HEK293 (cell line): ENCODE data around the gene LRRC26.

Source experiments
- BCL6B ChIP-seq: fragments of 450-650 bp; formaldehyde crosslinking; IDR thresholded peaks from 2 replicates; pipeline ENCODE4 v1.5.1; 2017; ENCODE audit warnings: missing biosample characterization, missing genetic modification characterization
- GLI2 ChIP-seq: fragments of 450-650 bp; formaldehyde crosslinking; IDR thresholded peaks from 2 replicates; pipeline ENCODE4; 2017; ENCODE audit warnings: missing biosample characterization, missing genetic modification characterization, low read depth, borderline replicate concordance
- GLIS1 ChIP-seq: fragments of 450-650 bp; formaldehyde crosslinking; IDR thresholded peaks from 2 replicates; pipeline ENCODE4 v1.5.1; 2016; ENCODE audit warnings: missing biosample characterization, missing genetic modification characterization
- HOXC10 ChIP-seq: sonication (generic); formaldehyde crosslinking; IDR thresholded peaks from 2 replicates; pipeline ENCODE4 v1.8.1; 2023; ENCODE audit warnings: mild to moderate bottlenecking, missing genetic modification reagents
- HOXD13 ChIP-seq: sonication (generic); formaldehyde crosslinking; IDR thresholded peaks from 2 replicates; pipeline ENCODE4 v1.8.0; 2022; ENCODE audit warnings: missing genetic modification reagents, borderline replicate concordance
- KLF1 ChIP-seq: fragments of 450-650 bp; formaldehyde crosslinking; IDR thresholded peaks from 2 replicates; pipeline ENCODE4 v1.5.1; 2016; ENCODE audit warnings: missing biosample characterization, missing genetic modification characterization
- MYNN ChIP-seq: fragments of 450-650 bp; formaldehyde crosslinking; IDR thresholded peaks from 2 replicates; pipeline ENCODE4 v1.5.1; 2016; ENCODE audit warnings: missing biosample characterization, missing genetic modification characterization, borderline replicate concordance
- OVOL3 ChIP-seq: fragments of 450-650 bp; formaldehyde crosslinking; IDR thresholded peaks from 2 replicates; pipeline ENCODE4 v1.5.1; 2016; ENCODE audit warnings: missing biosample characterization, missing genetic modification characterization
- SCRT1 ChIP-seq: fragments of 450-650 bp; formaldehyde crosslinking; IDR thresholded peaks from 2 replicates; pipeline ENCODE4 v1.5.1; 2016; ENCODE audit warnings: missing biosample characterization, missing genetic modification characterization, borderline replicate concordance
- SP7 ChIP-seq: fragments of 450-650 bp; formaldehyde crosslinking; IDR thresholded peaks from 2 replicates; pipeline ENCODE4 v1.5.1; 2016; ENCODE audit warnings: missing biosample characterization, missing genetic modification characterization
- TRIM28 ChIP-seq: IDR thresholded peaks from 2 replicates; pipeline ENCODE4 v1.6.1; 2011; ENCODE audit warnings: low read length, control low read depth, borderline replicate concordance
- ZBTB1 ChIP-seq: fragments of 450-650 bp; formaldehyde crosslinking; IDR thresholded peaks from 2 replicates; pipeline ENCODE4 v1.5.1; 2016; ENCODE audit warnings: missing biosample characterization, missing genetic modification characterization
- ZBTB17 ChIP-seq: fragments of 450-650 bp; formaldehyde crosslinking; IDR thresholded peaks from 2 replicates; pipeline ENCODE4 v1.5.1; 2016; ENCODE audit warnings: missing biosample characterization, missing genetic modification characterization
- ZBTB8A ChIP-seq: fragments of 450-650 bp; formaldehyde crosslinking; IDR thresholded peaks from 2 replicates; pipeline ENCODE4 v1.5.1; 2016; ENCODE audit warnings: missing biosample characterization, missing genetic modification characterization
- ZEB2 ChIP-seq: fragments of 450-650 bp; formaldehyde crosslinking; IDR thresholded peaks from 2 replicates; pipeline ENCODE4 v1.5.1; 2016; ENCODE audit warnings: missing biosample characterization, missing genetic modification characterization
- ZIC2 ChIP-seq: fragments of 450-650 bp; formaldehyde crosslinking; IDR thresholded peaks from 2 replicates; pipeline ENCODE4 v1.5.1; 2016; ENCODE audit warnings: missing biosample characterization, missing genetic modification characterization
- ZNF121 ChIP-seq: fragments of 450-650 bp; formaldehyde crosslinking; IDR thresholded peaks from 2 replicates; pipeline ENCODE4 v1.5.1; 2016; ENCODE audit warnings: missing biosample characterization, missing genetic modification characterization
- ZNF146 ChIP-seq: fragments of 450-650 bp; formaldehyde crosslinking; IDR thresholded peaks from 2 replicates; pipeline ENCODE4 v1.5.1; 2016; ENCODE audit warnings: missing biosample characterization, missing genetic modification characterization
- ZNF292 ChIP-seq: fragments of 450-650 bp; formaldehyde crosslinking; IDR thresholded peaks from 2 replicates; pipeline ENCODE4 v1.5.1; 2016; ENCODE audit warnings: low read depth, missing biosample characterization, missing genetic modification characterization, borderline replicate concordance
- ZNF335 ChIP-seq: fragments of 450-650 bp; formaldehyde crosslinking; conservative IDR thresholded peaks from 2 replicates; pipeline ENCODE4 v1.5.1; 2016; ENCODE audit warnings: missing biosample characterization, missing genetic modification characterization
- ZNF350 ChIP-seq: fragments of 450-650 bp; formaldehyde crosslinking; IDR thresholded peaks from 2 replicates; pipeline ENCODE4 v1.5.0; 2017; ENCODE audit warnings: missing biosample characterization, mild to moderate bottlenecking, missing genetic modification characterization
- ZNF394 ChIP-seq: fragments of 450-650 bp; formaldehyde crosslinking; IDR thresholded peaks from 2 replicates; pipeline ENCODE4 v1.5.1; 2016; ENCODE audit warnings: missing biosample characterization, missing genetic modification characterization, mild to moderate bottlenecking, moderate library complexity, borderline replicate concordance
- ZNF423 ChIP-seq: fragments of 450-650 bp; formaldehyde crosslinking; IDR thresholded peaks from 2 replicates; pipeline ENCODE4 v1.5.1; 2016; ENCODE audit warnings: missing biosample characterization, missing genetic modification characterization
- ZNF433 ChIP-seq: fragments of 450-650 bp; formaldehyde crosslinking; IDR thresholded peaks from 2 replicates; pipeline ENCODE4 v1.5.1; 2016; ENCODE audit warnings: missing biosample characterization, missing genetic modification characterization, low read depth
- ZNF473 ChIP-seq: fragments of 450-650 bp; formaldehyde crosslinking; IDR thresholded peaks from 2 replicates; pipeline ENCODE4 v1.5.1; 2017; ENCODE audit warnings: missing biosample characterization, missing genetic modification characterization
- ZNF488 ChIP-seq: fragments of 450-650 bp; formaldehyde crosslinking; IDR thresholded peaks from 2 replicates; pipeline ENCODE4 v1.5.1; 2016; ENCODE audit warnings: missing biosample characterization, missing genetic modification characterization
- ZNF544 ChIP-seq: fragments of 450-650 bp; formaldehyde crosslinking; IDR thresholded peaks from 2 replicates; pipeline ENCODE4 v1.5.0; 2017; ENCODE audit warnings: missing biosample characterization, missing genetic modification characterization
- ZNF555 ChIP-seq: fragments of 450-650 bp; formaldehyde crosslinking; conservative IDR thresholded peaks from 2 replicates; pipeline ENCODE4 v1.5.1; 2017; ENCODE audit warnings: missing biosample characterization, mild to moderate bottlenecking, missing genetic modification characterization, inconsistent platforms
- ZNF621 ChIP-seq: fragments of 450-650 bp; formaldehyde crosslinking; IDR thresholded peaks from 2 replicates; pipeline ENCODE4 v1.5.1; 2017; ENCODE audit warnings: missing biosample characterization, missing genetic modification characterization
- ZNF660 ChIP-seq: fragments of 450-650 bp; IDR thresholded peaks from 2 replicates; pipeline ENCODE4 v1.5.1; 2018; ENCODE audit warnings: missing biosample characterization, mild to moderate bottlenecking, missing genetic modification characterization
- ZNF777 ChIP-seq: fragments of 450-650 bp; formaldehyde crosslinking; IDR thresholded peaks from 2 replicates; pipeline ENCODE4 v1.5.1; 2017; ENCODE audit warnings: missing biosample characterization, missing genetic modification characterization, borderline replicate concordance
- ZSCAN18 ChIP-seq: fragments of 450-650 bp; formaldehyde crosslinking; IDR thresholded peaks from 2 replicates; pipeline ENCODE4 v1.5.1; 2016; ENCODE audit warnings: missing biosample characterization, missing genetic modification characterization
- ZSCAN4 ChIP-seq: fragments of 450-650 bp; formaldehyde crosslinking; IDR thresholded peaks from 2 replicates; pipeline ENCODE4 v1.5.1; 2017; ENCODE audit warnings: missing biosample characterization, missing genetic modification characterization

The LRRC26 gene

GRCh38 chr9:137168904-137169856 is 671 bp downstream of the LRRC26 start (continued):
- TF ChIP-seq ZBTB8A (tag by site-specific recombination) = peak; percentile 80
- no peak for TF ChIP-seq ZNF121 (tag by site-specific recombination)
- TF ChIP-seq ZNF555 = no peak
- TF ChIP-seq ZNF473 = no peak
- peak; percentile 61; the same call in 1 of the 2 replicates for TF ChIP-seq ZBTB17 (tag by site-specific recombination)
- TF ChIP-seq ZNF621 (tag by site-specific recombination) = no peak
- no peak for TF ChIP-seq SCRT1
- TF ChIP-seq ZNF335 (tag by site-specific recombination) = peak; percentile 60
- peak; percentile 87 for TF ChIP-seq ZIC2 (tag by site-specific recombination)
- TF ChIP-seq ZNF660 (tag by site-specific recombination) = no peak
- TF ChIP-seq ZNF394 = no peak
- TF ChIP-seq ZSCAN18 (tag by site-specific recombination) = no peak
- no peak for TF ChIP-seq GLIS1 (tag by site-specific recombination)
- no peak for TF ChIP-seq OVOL3 (tag by site-specific recombination)
- TF ChIP-seq ZNF292 (tag by site-specific recombination) = no peak
- no peak for TF ChIP-seq ZNF544 (tag by site-specific recombination)
- no peak for TF ChIP-seq GLI2 (tag by site-specific recombination)
- no peak for TF ChIP-seq TRIM28
- no peak for TF ChIP-seq ZNF350 (tag by site-specific recombination)
- no peak for TF ChIP-seq ZNF777 (tag by site-specific recombination)
- TF ChIP-seq SP7 (tag by site-specific recombination) = 0 out of 2 replicates have a peak, but pooled peaks have one; percentile 47
- no peak for TF ChIP-seq ZNF146 (tag by site-specific recombination)
- no peak for TF ChIP-seq HOXC10 (CRISPR knock-in tag)
- no peak for TF ChIP-seq ZNF433 (tag by site-specific recombination)
- TF ChIP-seq MYNN = no peak
- no peak for TF ChIP-seq ZEB2 (tag by site-specific recombination)
- TF ChIP-seq KLF1 (tag by site-specific recombination) = no peak
- no peak for TF ChIP-seq BCL6B (tag by site-specific recombination)
- no peak for TF ChIP-seq ZNF488
- TF ChIP-seq ZSCAN4 = no peak
- no peak for TF ChIP-seq ZBTB1
- no peak for TF ChIP-seq ZNF423 (tag by site-specific recombination)
- TF ChIP-seq HOXD13 = no peak
- TF ChIP-seq, all 188 proteins: peak for 19
